Measurements from ENCODE around the gene AHCYL2. TPM values are rescaled to one million over a fixed set of nuclear protein-coding genes. Genes with fewer than 3 reads are reported as not detected.

AHCYL2 gene
- total RNA-seq, 1 experiment from 2014 or later: 23.2 TPM

DNA sequence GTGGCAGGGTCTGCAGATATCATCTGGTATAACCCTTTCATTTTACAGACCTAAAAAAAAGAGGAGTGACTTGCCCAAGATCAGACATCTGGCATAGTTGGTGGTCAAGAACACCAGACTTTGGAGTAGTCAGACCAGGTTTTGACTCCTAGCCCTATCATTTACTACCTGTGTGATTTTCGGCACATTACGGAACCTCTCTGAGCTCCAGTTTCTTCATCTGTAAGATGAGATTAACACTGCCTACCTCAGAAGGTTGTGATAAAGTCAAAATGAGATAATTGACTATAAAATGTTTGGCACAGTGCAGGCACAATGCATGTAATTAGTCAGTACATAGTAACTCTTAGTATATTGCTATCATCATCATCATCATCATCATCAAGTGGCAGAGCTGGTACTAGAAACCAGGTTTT lies 210.6 kb downstream of the AHCYL2 start:
- H4K91ac ChIP-seq (ENCODE audit: insufficient read length, low read depth, low read length): no peak overlapping the region
- no peaks in the 10 kb centered on the region for H3K9me3 ChIP-seq (ENCODE audit: control insufficient read depth, low read depth, low read length)
- Mint-ChIP-seq H3K27me3 (ENCODE audit: low read depth) (peaks cover 32% of the 10 kb centered on the region), H3K27ac (no peak overlapping the region; a peak in 1 of 7 replicates), H3K4me3 (peak overlapping the region; percentile 86 to 95), H3K4me1 (peaks cover 26 to 31% of the 10 kb centered on the region in 2 experiments), H3K9me3 (no peaks in the 10 kb centered on the region), H3K36me3 (ENCODE audit: insufficient read depth in 1 of 3, low read depth in 3 of 3) (peaks cover 0 to 4% (median 2%) of the 10 kb centered on the region in 3 experiments; a peak in 2 of 7 replicates)
- H3K79me2 ChIP-seq (ENCODE audit: insufficient read depth, low read length): no peaks in the 10 kb centered on the region
- no peak overlapping the region for H3K18ac ChIP-seq (ENCODE audit: insufficient read length, low read depth, low read length)
- H3K27me3 ChIP-seq (ENCODE audit: insufficient read depth, low read length): no peaks in the 10 kb centered on the region; the same call in 1 of the 2 replicates
- H2BK120ac ChIP-seq (ENCODE audit: low read depth, low read length, poor library complexity, severe bottlenecking): no peak overlapping the region
- no peak for DNase-seq
- TF ChIP-seq, protein P1, sequence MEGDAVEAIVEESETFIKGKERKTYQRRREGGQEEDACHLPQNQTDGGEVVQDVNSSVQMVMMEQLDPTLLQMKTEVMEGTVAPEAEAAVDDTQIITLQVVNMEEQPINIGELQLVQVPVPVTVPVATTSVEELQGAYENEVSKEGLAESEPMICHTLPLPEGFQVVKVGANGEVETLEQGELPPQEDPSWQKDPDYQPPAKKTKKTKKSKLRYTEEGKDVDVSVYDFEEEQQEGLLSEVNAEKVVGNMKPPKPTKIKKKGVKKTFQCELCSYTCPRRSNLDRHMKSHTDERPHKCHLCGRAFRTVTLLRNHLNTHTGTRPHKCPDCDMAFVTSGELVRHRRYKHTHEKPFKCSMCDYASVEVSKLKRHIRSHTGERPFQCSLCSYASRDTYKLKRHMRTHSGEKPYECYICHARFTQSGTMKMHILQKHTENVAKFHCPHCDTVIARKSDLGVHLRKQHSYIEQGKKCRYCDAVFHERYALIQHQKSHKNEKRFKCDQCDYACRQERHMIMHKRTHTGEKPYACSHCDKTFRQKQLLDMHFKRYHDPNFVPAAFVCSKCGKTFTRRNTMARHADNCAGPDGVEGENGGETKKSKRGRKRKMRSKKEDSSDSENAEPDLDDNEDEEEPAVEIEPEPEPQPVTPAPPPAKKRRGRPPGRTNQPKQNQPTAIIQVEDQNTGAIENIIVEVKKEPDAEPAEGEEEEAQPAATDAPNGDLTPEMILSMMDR (conservative IDR thresholded peaks at IDR 0.05): no peak
- no peak overlapping the region for H2BK12ac ChIP-seq (ENCODE audit: insufficient read length, low read depth, low read length)
- H3K14ac ChIP-seq (ENCODE audit: insufficient read depth, low read length): no peak overlapping the region
- no peak overlapping the region for H4K8ac ChIP-seq (replicated peaks; ENCODE audit: insufficient read length, low read depth, low read length)
- H2BK15ac ChIP-seq (ENCODE audit: low read depth, low read length): no peak overlapping the region
- H2BK20ac ChIP-seq (ENCODE audit: low read depth, low read length, poor library complexity, severe bottlenecking): no peak overlapping the region
- WGBS (ENCODE audit: extremely low coverage, insufficient read length, low lambda C conversion rate): no CpG with 5 or more reads among the region's 2 CpGs
- H3K56ac ChIP-seq (ENCODE audit: insufficient read length, low read depth, low read length): no peak overlapping the region
- H4K5ac ChIP-seq (ENCODE audit: insufficient read length, low read depth, low read length): no peak overlapping the region
- H3K4ac ChIP-seq (ENCODE audit: low read depth, low read length): no peak overlapping the region
- H3K4me1 ChIP-seq (ENCODE audit: insufficient read depth, low read length): 0 out of 2 replicates have a peak, but pooled peaks cover 4% of the 10 kb centered on the region
- H3K27ac ChIP-seq (ENCODE audit: insufficient read length, low read depth, low read length): no peak overlapping the region
- no peak overlapping the region for H2AFZ ChIP-seq (ENCODE audit: low read length)
- H3K79me1 ChIP-seq (ENCODE audit: insufficient read depth, low read depth, low read length, poor library complexity, severe bottlenecking): no peaks in the 10 kb centered on the region
- no peak overlapping the region for H3T11ph ChIP-seq (ENCODE audit: low read length)
- H2BK5ac ChIP-seq (ENCODE audit: insufficient read length, low read length): no peak overlapping the region
- no peak overlapping the region for H3K23ac ChIP-seq (ENCODE audit: insufficient read length, low read depth, low read length)
- peak overlapping the region; percentile 75 for H3K4me2 ChIP-seq (ENCODE audit: insufficient read depth, insufficient read length, low read length)
- H2AK5ac ChIP-seq (ENCODE audit: insufficient read length, low read length): no peak overlapping the region
- peaks cover 17% of the 10 kb centered on the region for H3K23me2 ChIP-seq (ENCODE audit: insufficient read length, low read depth, low read length, poor library complexity, severe bottlenecking)
- no peaks in the 10 kb centered on the region for H4K20me1 ChIP-seq (ENCODE audit: control insufficient read depth, insufficient read depth, insufficient read length)
- H3K9ac ChIP-seq (ENCODE audit: extremely low read depth, insufficient read length, low read length): no peak overlapping the region

Measured in H9 (cell line).